Germinal center (tissue), 1 donor: Measurements from ENCODE around the gene CFD.

ENCODE experiments used
- DNase-seq: peaks from one replicate; pipeline ENCODE4 v3.0.0; 2012; ENCODE audit warnings: mixed read lengths, low spot score

CFD gene

GRCh38 chr19:906480-906879, 47.0 kb downstream of the CFD start:
- no peak for DNase-seq

GRCh38 chr19:907183-907853, 47.9 kb downstream of the CFD start:
- peak; percentile 55 for DNase-seq

GRCh38 chr19:911197-912033, 52.0 kb downstream of the CFD start:
- DNase-seq = no peak

- peak; percentile 55 for DNase-seq
Observed at GRCh38 chr19:912181-913079, 53.0 kb downstream of the CFD start.
